HepG2 (cell line): ENCODE data around the gene ZNF213. TPM values are rescaled to one million over a fixed set of nuclear protein-coding genes. Genes with fewer than 3 reads are reported as not detected.

Experiments
- ATF2 ChIP-seq: sonication (generic); formaldehyde crosslinking; IDR thresholded peaks from 2 replicates; pipeline ENCODE4 v1.4.0; 2020; ENCODE audit warnings: missing genetic modification reagents
- DPF2 ChIP-seq: sonication (generic); formaldehyde crosslinking; IDR thresholded peaks from 2 replicates; pipeline ENCODE4 v1.4.0; 2020; ENCODE audit warnings: mild to moderate bottlenecking, low read depth, missing genetic modification reagents, borderline replicate concordance
- HINFP ChIP-seq: sonication (generic); formaldehyde crosslinking; IDR thresholded peaks from 2 replicates; pipeline ENCODE4 v1.4.0; 2020; ENCODE audit warnings: low read depth, mild to moderate bottlenecking, missing genetic modification reagents
- NR2F6 ChIP-seq, 2 experiments: IDR thresholded peaks; 2 replicates each; pipeline ENCODE4 v1.6.1; 2016; ENCODE audit warnings: antibody characterized with exemption in 1 of 2, mild to moderate bottlenecking in 1 of 2
- POLR2AphosphoS5 ChIP-seq: IDR thresholded peaks from 2 replicates; pipeline ENCODE4 v1.6.1; 2012; ENCODE audit warnings: low read depth, low read length
- RNF2 ChIP-seq: fragments of 450-650 bp; conservative IDR thresholded peaks from 2 replicates; pipeline ENCODE4 v1.6.1; 2016; ENCODE audit warnings: low read depth
- YEATS2 ChIP-seq: sonication (generic); formaldehyde crosslinking; IDR thresholded peaks from 2 replicates; pipeline ENCODE4 v1.4.0; 2020; ENCODE audit warnings: missing genetic modification reagents, borderline replicate concordance
- ZBTB2 ChIP-seq: sonication (generic); formaldehyde crosslinking; IDR thresholded peaks from 2 replicates; pipeline ENCODE4 v1.8.0; 2022; ENCODE audit warnings: low read depth, missing genetic modification reagents
- ZBTB40 ChIP-seq, 2 experiments: fragments of 450-650 bp in 1 of 2; sonication (generic) in 1 of 2; formaldehyde crosslinking in 1 of 2; IDR thresholded peaks; 2 replicates each; pipeline versions ENCODE4 v1.6.1 to v1.8.0; 2016 to 2022; ENCODE audit warnings: antibody characterized with exemption in 1 of 2, mild to moderate bottlenecking in 1 of 2, missing genetic modification reagents in 1 of 2
- ZNF276 ChIP-seq: sonication (generic); formaldehyde crosslinking; IDR thresholded peaks from 2 replicates; pipeline ENCODE4 v1.4.0; 2020; ENCODE audit warnings: mild to moderate bottlenecking, low read depth, missing genetic modification reagents
- ZNF781 ChIP-seq: sonication (generic); formaldehyde crosslinking; IDR thresholded peaks from 2 replicates; pipeline ENCODE4 v1.5.1; 2020; ENCODE audit warnings: borderline replicate concordance, mild to moderate bottlenecking, missing genetic modification reagents; ENCODE audit errors: not compliant biosample characterization
- polyA plus RNA-seq, 8 experiments: library from polyadenylated mRNA; depleted of rRNA in 3 of 8; stranded (reverse) in 7 of 8; unstranded in 1 of 8; fragments of >200 nt; fragmentation: Illumina TruSeq in 4 of 8; extraction: Trizol in 4 of 8; gene quantifications; 2 replicates each; pipeline versions ENCODE4 v1.2.1 to v1.2.3, GENCODE V29; 2011 to 2016; ENCODE audit warnings: low read depth in 4 of 8, missing spikeins in 1 of 8, mixed read lengths in 1 of 8; ENCODE audit not compliant: insufficient read depth in 1 of 8
- total RNA-seq, 5 experiments: library from RNA; depleted of rRNA; stranded (reverse); fragments of >200 nt; fragmentation: Illumina TruSeq; extraction: Trizol; gene quantifications; 2 replicates each; pipeline ENCODE4 v1.2.3, GENCODE V29; 2016; ENCODE audit warnings: low read depth in 1 of 5

Gene ZNF213
- total and polyA plus RNA-seq, 2 of the 13 experiments (the other 11 are each of a cell fraction or from before 2014, with no cell fraction given): 0.59 to 0.97 TPM

- TF ChIP-seq DPF2 (CRISPR knock-in tag) (no peak), YEATS2 (CRISPR knock-in tag) (no peak), ATF2 (no peak), NR2F6 (IDR thresholded peaks at IDR 0.05) (no peak), NR2F6 (CRISPR knock-in tag; IDR thresholded peaks at IDR 0.05) (no peak), ZNF781 (CRISPR knock-in tag) (no peak), POLR2AphosphoS5 (peak; percentile 50; the same call in 1 of the 2 replicates), ZNF276 (no peak), ZBTB40 (IDR thresholded peaks at IDR 0.05) (no peak), ZBTB40 (CRISPR knock-in tag; IDR thresholded peaks at IDR 0.05) (no peak), HINFP (CRISPR knock-in tag) (no peak), ZBTB2 (CRISPR knock-in tag) (no peak), RNF2 (no peak)
Measured at GRCh38 chr16:3099732-3100499, 34.9 kb upstream of the ZNF213 start (continued).
